SKM-1 (cell line): Measurements from ENCODE around the gene RTEL1.
"Not testable (repeated sequence)": the region's sequence is repeated elsewhere in the genome, so short reads cannot be mapped to it uniquely, and the experiment has no call there.

Experiments
- DNase-seq: peaks from one replicate; lab custom pipeline; 2025; ENCODE audit not compliant: unreplicated experiment; lab: John Stamatoyannopoulos, UW

The RTEL1 gene, protein sequence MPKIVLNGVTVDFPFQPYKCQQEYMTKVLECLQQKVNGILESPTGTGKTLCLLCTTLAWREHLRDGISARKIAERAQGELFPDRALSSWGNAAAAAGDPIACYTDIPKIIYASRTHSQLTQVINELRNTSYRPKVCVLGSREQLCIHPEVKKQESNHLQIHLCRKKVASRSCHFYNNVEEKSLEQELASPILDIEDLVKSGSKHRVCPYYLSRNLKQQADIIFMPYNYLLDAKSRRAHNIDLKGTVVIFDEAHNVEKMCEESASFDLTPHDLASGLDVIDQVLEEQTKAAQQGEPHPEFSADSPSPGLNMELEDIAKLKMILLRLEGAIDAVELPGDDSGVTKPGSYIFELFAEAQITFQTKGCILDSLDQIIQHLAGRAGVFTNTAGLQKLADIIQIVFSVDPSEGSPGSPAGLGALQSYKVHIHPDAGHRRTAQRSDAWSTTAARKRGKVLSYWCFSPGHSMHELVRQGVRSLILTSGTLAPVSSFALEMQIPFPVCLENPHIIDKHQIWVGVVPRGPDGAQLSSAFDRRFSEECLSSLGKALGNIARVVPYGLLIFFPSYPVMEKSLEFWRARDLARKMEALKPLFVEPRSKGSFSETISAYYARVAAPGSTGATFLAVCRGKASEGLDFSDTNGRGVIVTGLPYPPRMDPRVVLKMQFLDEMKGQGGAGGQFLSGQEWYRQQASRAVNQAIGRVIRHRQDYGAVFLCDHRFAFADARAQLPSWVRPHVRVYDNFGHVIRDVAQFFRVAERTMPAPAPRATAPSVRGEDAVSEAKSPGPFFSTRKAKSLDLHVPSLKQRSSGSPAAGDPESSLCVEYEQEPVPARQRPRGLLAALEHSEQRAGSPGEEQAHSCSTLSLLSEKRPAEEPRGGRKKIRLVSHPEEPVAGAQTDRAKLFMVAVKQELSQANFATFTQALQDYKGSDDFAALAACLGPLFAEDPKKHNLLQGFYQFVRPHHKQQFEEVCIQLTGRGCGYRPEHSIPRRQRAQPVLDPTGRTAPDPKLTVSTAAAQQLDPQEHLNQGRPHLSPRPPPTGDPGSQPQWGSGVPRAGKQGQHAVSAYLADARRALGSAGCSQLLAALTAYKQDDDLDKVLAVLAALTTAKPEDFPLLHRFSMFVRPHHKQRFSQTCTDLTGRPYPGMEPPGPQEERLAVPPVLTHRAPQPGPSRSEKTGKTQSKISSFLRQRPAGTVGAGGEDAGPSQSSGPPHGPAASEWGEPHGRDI (N-terminal part only)

GRCh38 chr20:63657937-63658748 is at the start of gene RTEL1:
Gene RTEL1 (plus strand): TSS chr20:63658312. CDS start chr20:63659403, 1,091 bp downstream.
- DNase-seq: peak; percentile 78

DNA sequence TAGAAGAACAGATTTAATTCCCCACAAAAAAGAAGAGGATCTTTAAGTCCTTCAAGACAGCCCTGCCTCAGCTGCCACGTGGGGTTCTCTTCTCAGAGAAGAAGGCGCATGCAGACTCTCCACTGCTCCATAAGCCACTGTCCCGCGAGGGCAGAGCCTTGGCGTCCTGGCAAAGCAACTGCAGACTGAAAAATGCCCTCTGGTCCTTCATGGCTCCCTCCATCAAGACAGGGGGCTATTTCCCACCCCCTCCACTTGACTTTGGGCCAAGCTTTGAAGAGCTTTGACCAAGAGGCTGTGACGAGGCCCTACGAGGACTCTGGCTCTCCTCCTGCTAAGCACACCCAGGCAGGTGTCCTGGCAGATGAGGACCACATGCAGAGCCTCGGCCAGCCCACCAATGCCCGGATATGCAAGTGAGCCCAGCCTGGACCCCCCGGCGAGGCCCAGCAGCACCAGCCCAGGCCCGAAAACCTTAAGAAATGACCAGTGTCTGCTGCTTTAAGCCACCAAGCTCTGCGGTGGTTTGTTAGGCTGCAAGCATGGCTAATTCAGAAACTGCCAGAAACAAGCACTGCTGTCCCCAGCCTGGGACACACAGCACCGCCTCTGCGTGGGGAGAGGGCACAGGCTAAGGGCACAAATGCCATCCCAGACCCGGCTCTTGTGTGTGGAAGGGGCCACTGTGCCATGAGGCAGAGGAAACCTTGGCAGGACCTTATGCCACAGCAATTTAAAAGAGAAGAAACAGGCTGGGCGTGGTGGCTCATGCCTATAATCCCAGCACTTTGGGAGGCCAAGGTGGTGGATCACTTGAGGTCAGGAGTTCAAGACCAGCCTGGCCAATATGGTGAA is 47.3 kb upstream of the RTEL1 start:
- no peak for DNase-seq

DNA sequence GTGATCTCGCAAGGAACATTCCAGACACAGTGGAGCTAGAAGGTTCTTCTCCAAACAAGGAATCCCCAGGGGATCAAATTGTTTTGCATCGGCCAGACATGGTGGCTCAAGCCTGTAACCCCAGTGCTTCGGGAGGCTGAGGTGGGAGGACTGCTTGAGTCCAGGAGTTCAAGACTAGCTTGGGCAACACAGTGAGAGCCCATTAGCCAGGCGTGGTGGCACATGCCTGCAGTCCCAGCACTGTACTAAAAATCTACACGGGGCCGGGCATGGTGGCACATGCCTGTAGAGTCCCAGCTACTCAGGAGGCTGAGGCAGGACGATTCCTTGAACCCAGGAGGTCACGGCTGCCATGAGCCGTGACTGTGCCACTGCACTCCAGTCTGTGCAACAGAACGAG is 46.5 kb upstream of the RTEL1 start:
- DNase-seq: no peak

GRCh38 chr20:63612276-63612931 is 45.7 kb upstream of the RTEL1 start:
- peak; percentile 89 for DNase-seq

- DNase-seq: not testable (repeated sequence)
These were observed 44.1 kb upstream of the RTEL1 start for GRCh38 chr20:63613863-63614594.

DNA sequence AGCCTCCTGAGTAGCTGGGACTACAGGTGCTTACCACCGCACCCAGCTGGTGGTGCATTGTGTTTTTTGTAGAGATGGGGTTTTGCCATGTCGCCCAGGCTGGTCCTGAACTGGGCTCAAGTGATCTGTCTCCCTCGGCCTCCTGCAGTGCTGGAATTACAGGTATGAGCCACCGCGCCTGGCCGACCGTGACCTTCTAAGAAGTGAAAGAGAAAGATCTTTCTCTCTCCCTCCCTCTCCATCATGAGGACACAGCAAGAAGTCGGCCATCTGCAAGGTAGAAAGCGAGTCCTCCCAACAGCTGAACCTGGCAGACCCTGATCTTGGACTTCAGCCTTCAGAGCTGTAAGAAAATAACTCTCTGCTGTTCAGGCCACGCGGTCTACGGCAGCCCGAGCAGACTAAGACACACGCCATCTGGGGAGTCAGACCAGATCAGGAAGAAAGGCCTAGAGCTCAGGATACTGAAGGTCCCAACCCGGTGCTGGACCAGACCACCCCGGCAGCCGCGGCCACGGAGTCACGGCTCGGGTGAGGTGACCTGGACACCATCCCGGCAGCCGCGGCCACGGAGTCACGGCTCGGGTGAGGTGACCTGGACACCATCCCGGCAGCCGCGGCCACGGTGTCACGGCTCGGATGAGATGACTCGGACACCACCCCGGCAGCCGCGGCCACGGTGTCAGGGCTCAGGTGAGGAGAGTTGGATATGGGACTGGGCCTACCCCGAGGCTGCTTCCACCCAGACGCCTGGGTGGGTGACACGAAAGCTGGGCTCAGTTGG is 40.8 kb upstream of the RTEL1 start:
- no peak for DNase-seq

- DNase-seq: no peak
These were observed 40.2 kb upstream of the RTEL1 start for GRCh38 chr20:63617876-63618265.

- no peak for DNase-seq
These were observed 39.7 kb upstream of the RTEL1 start for GRCh38 chr20:63618291-63618980.

GRCh38 chr20:63619086-63619485 is 39.0 kb upstream of the RTEL1 start:
- no peak for DNase-seq

DNA sequence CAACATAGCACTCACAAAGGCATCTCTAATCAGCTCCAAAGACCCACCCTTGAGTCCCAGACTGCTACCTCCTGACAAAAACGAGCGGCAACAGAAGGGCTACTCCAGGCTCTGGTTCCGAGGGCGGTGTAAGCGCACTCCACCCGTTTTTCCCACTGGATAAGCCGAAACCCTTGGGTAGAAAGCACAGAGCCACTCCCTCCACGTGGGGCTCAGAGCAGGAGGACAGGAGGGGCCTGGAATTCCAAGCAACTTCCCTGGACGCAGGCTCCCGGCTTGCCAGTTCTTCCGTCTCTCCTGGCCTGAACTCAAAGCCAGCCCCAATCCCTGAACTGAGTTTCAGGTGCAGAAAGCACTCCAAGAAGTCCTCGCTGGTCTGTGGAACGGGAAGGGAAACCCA is 38.6 kb upstream of the RTEL1 start:
- no peak for DNase-seq

DNA sequence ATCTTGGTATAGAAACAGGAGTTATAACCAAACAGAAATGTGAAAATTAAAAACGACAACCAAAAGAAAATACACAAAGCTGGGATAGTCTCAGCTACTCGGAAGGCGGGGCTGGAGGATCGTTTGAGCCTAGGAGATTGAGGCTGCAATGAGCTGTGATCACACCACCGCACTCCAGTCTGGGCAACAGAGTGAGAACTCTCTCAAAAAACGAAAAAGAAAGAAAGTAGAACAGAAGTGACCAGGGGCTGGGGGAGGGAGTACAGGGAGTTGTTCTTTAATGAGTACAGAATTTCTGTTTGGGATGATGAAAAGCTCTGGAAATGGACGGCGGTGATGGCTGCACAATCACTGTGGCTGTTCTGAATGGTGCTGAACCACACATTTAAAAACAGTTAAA is 37.1 kb upstream of the RTEL1 start:
- no peak for DNase-seq

DNA sequence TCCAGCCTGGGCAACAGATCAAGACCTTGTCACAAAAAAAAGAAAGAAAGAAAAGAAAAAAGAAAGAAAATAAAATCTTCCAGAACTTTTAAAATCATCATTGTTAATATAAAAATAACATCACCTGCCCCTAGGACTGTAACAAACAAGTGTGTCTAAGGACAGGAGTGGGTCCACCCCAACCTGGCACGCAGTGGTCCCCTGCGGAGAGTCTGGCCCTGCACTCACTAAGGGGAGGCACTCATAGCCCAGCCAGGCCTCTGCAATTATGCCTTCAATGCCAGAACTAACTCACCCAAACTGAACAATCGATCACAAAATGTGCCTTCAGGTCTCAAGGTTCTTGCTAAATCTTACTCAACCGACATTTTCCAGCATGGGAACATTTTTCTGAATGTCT is 36.0 kb upstream of the RTEL1 start:
- DNase-seq: no peak

GRCh38 chr20:63622732-63623131 is 35.4 kb upstream of the RTEL1 start:
- DNase-seq: no peak

- no peak for DNase-seq
These were observed 33.6 kb upstream of the RTEL1 start for GRCh38 chr20:63624486-63624885.

- DNase-seq: no peak
These were observed 32.2 kb upstream of the RTEL1 start for GRCh38 chr20:63625771-63626423.

- peak; percentile 73 for DNase-seq
These were observed 31.5 kb upstream of the RTEL1 start, which contains the start of gene GMEB2 for GRCh38 chr20:63626424-63627128. Gene GMEB2 (minus strand): TSS chr20:63627101. CDS start chr20:63619397, 7,704 bp downstream.
